Measurements from ENCODE around the gene TACR2. TPM values are rescaled to one million over a fixed set of nuclear protein-coding genes. Genes with fewer than 3 reads are reported as not detected.

Gene TACR2
- total RNA-seq, 6 experiments from 2014 or later = not detected

DNA sequence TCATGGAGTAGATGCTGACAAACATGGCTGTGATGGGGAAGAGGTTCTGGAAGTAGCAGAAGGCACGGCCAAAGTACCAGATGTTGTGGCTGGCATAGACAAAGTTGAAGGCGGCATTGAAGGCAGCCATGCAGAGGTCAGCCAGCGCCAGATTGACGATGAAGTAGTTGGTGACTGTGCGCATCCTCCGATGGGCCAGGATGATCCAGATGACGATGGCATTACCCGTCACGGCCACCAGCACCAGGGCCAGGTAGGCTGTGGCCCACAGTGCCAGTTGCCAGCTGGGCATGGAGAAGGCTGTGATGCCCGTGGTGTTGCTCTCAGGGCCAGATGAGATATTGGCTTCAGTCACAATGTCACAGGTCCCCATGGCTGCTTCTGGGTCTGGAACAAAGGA, 767 bp downstream of the TACR2 start:
- no peaks in the 10 kb centered on the region for H3K36me3 Mint-ChIP-seq (ENCODE audit: low read depth)
- no peaks in the 10 kb centered on the region for H3K9me3 Mint-ChIP-seq
- H3K27ac Mint-ChIP-seq = no peak overlapping the region
- peaks cover 15% of the 10 kb centered on the region for H3K27me3 Mint-ChIP-seq (ENCODE audit: insufficient read depth)
- TF ChIP-seq, protein P1, sequence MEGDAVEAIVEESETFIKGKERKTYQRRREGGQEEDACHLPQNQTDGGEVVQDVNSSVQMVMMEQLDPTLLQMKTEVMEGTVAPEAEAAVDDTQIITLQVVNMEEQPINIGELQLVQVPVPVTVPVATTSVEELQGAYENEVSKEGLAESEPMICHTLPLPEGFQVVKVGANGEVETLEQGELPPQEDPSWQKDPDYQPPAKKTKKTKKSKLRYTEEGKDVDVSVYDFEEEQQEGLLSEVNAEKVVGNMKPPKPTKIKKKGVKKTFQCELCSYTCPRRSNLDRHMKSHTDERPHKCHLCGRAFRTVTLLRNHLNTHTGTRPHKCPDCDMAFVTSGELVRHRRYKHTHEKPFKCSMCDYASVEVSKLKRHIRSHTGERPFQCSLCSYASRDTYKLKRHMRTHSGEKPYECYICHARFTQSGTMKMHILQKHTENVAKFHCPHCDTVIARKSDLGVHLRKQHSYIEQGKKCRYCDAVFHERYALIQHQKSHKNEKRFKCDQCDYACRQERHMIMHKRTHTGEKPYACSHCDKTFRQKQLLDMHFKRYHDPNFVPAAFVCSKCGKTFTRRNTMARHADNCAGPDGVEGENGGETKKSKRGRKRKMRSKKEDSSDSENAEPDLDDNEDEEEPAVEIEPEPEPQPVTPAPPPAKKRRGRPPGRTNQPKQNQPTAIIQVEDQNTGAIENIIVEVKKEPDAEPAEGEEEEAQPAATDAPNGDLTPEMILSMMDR (IDR thresholded peaks at IDR 0.05) = no peak
- H3K4me3 Mint-ChIP-seq = no peak overlapping the region
- DNase-seq = no peak
- peaks cover 12% of the 10 kb centered on the region for H3K4me1 Mint-ChIP-seq (ENCODE audit: low read depth)

GRCh38 chr10:69415049-69415448, 1.7 kb downstream of the TACR2 start:
- TF ChIP-seq, protein P1 (IDR thresholded peaks at IDR 0.05) = no peak
- H3K4me1 Mint-ChIP-seq (ENCODE audit: low read depth) = peaks cover 12% of the 10 kb centered on the region
- DNase-seq = no peak

DNA sequence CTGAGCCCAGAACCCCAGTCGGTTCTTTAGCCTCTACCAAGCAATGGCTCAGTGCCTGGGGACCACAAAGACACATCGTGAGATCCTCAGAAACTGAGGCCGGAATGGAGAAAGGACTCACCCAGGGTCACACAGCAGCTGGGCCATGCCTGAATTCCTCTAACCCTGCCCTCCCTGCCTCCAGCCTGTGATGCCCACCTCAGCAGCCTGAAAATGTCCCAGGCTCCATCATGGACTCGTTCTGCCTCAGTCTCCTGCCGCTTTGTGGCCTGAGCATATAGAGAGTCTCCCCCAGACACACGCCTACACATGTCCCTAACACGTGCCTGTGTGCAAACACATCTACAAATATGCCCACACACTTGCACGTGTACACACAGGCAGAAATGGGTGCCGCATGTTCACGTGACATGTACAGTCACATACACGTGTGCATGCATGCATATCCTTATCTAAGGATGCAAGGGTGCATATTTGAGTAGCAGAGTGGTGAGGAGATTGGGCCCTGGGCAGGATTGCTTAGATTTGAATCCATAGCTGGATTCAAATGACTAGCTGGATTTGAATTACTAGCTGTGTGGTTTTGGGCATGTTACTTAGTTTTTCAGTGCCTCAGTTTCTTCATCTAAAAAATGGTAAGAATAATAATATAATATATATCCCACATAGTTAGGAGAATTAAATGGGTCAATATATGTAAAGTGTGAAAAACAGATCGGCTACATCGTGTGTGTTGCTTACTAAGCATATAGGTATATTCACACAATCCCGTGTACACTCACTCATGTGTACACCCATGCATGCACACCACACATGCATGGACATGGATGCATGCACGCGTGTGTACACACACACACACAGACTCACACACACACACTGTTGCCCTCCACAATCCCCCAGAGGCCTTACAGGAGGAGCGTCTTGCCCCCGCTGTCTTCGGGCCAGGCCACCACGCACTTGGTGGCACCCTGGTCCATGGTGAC, 2.4 kb downstream of the TACR2 start:
- Mint-ChIP-seq H3K27ac (no peak overlapping the region), H3K36me3 (ENCODE audit: low read depth) (no peaks in the 10 kb centered on the region)

More at GRCh38 chr10:69415049-69415448, 1.7 kb downstream of the TACR2 start:
- peaks cover 11% of the 10 kb centered on the region for H3K27me3 Mint-ChIP-seq (ENCODE audit: insufficient read depth)
- H3K4me3 Mint-ChIP-seq = no peak overlapping the region
- no peaks in the 10 kb centered on the region for H3K9me3 Mint-ChIP-seq
- no peak overlapping the region for H3K27ac Mint-ChIP-seq
- no peaks in the 10 kb centered on the region for H3K36me3 Mint-ChIP-seq (ENCODE audit: low read depth)

DNA sequence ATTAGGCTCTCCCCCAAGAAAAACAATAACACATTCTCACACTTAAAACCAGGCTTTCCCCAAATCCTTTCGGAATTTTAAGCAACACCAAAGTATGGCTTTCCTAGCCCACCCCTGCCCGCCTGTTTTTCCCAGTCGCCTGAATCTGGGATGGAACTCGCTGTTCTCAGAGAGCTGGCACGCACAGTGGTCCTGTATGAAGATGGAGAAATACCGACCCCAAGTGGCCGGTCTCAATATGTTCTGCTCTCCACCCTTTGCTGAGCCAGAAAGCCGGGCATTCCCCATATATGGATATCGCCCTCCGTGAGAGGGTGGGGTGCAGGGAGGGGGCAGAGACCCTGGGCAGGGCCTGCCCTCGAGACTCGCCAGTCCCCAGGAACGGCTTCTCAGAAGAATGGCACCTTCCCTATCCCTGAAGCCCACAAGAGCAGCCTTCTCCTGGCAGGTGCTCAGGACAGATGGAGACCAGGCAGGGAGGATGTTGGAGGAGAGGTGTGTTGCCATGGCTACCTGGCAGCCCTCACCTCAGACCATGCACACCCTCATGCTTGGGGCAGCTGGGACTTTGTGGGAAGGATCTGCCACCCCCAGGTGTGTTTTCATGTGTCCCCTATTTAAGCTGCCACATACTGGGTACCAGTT, 3.4 kb downstream of the TACR2 start:
- peak overlapping the region; percentile 31; the same call in 1 of the 2 replicates for H3K4me3 Mint-ChIP-seq
- DNase-seq = peak; percentile 55
- H3K27ac Mint-ChIP-seq = no peak overlapping the region; the same call in 1 of the 2 replicates
- no peaks in the 10 kb centered on the region for H3K36me3 Mint-ChIP-seq (ENCODE audit: low read depth)
- no peaks in the 10 kb centered on the region for H3K9me3 Mint-ChIP-seq
- TF ChIP-seq, protein P1 (IDR thresholded peaks at IDR 0.05) = peak; percentile 86
- H3K27me3 Mint-ChIP-seq (ENCODE audit: insufficient read depth) = peaks cover 11% of the 10 kb centered on the region
- peaks cover 22% of the 10 kb centered on the region for H3K4me1 Mint-ChIP-seq (ENCODE audit: low read depth)

More for the DNA sequence above, 2.4 kb downstream of the TACR2 start:
- no peaks in the 10 kb centered on the region for H3K9me3 Mint-ChIP-seq
- no peak for DNase-seq
- TF ChIP-seq, protein P1 (IDR thresholded peaks at IDR 0.05) = no peak
- H3K4me3 Mint-ChIP-seq = no peak overlapping the region
- H3K27me3 Mint-ChIP-seq (ENCODE audit: insufficient read depth) = peaks cover 11% of the 10 kb centered on the region
- peaks cover 12% of the 10 kb centered on the region for H3K4me1 Mint-ChIP-seq (ENCODE audit: low read depth)

GRCh38 chr10:69412232-69412790, 4.4 kb downstream of the TACR2 start:
- Mint-ChIP-seq H3K4me3 (no peak overlapping the region), H3K4me1 (ENCODE audit: low read depth) (peaks cover 23% of the 10 kb centered on the region), H3K9me3 (no peaks in the 10 kb centered on the region), H3K36me3 (ENCODE audit: low read depth) (no peaks in the 10 kb centered on the region), H3K27me3 (ENCODE audit: insufficient read depth) (peaks cover 11% of the 10 kb centered on the region), H3K27ac (no peak overlapping the region)
- TF ChIP-seq, protein P1 (IDR thresholded peaks at IDR 0.05) = no peak
- no peak for DNase-seq
